WTC11 (cell line): ENCODE results near the gene EGFR. TPM values are rescaled to one million over a fixed set of nuclear protein-coding genes. Genes with fewer than 3 reads are reported as not detected.

Source experiments
- ATAC-seq: fragments of 200-7000 bp; cut with Tn5 transposase; 2 replicates; pipeline ENCODE4 v1.10.0; 2021; ENCODE audit warnings: mild to moderate bottlenecking, moderate library complexity
- CTCF ChIA-PET: fragments of 300-600 bp; sonication (Branson Sonifier 250); formaldehyde crosslinking; loops from one replicate; lab custom pipeline; 2021; ENCODE audit warnings: antibody characterized with exemption; lab: Charles Lee
- POLR2A ChIA-PET: fragments of 350-600 bp; sonication (Branson Sonifier 250); formaldehyde crosslinking; loops from one replicate; lab custom pipeline; 2021; ENCODE audit warnings: antibody characterized with exemption; lab: Charles Lee
- DNase-seq: peaks from one replicate; pipeline ENCODE4 v3.0.0; 2021; ENCODE audit warnings: low spot score
- H3K27ac Mint-ChIP-seq: 2 replicates; pipeline ENCODE4 v1.8.0; 2021; ENCODE audit warnings: mixed read lengths
- H3K27me3 Mint-ChIP-seq: 2 replicates; pipeline ENCODE4 v1.8.0; 2021; ENCODE audit warnings: low read depth, mild to moderate bottlenecking, moderate library complexity, mixed read lengths
- H3K36me3 Mint-ChIP-seq: 2 replicates; pipeline ENCODE4 v1.8.0; 2021; ENCODE audit warnings: mixed read lengths
- H3K4me1 Mint-ChIP-seq: 2 replicates; pipeline ENCODE4 v1.8.0; 2022; ENCODE audit warnings: mixed read lengths
- H3K4me3 Mint-ChIP-seq: 2 replicates; pipeline ENCODE4 v1.8.0; 2021; ENCODE audit warnings: mild to moderate bottlenecking, moderate library complexity, mixed read lengths
- H3K9me3 Mint-ChIP-seq: 2 replicates; pipeline ENCODE4 v1.8.0; 2021; ENCODE audit warnings: mixed read lengths
- AFF4 ChIP-seq: sonication (generic); formaldehyde crosslinking; IDR thresholded peaks from 2 replicates; pipeline ENCODE4 v1.8.1; 2023; ENCODE audit warnings: mild to moderate bottlenecking, missing genetic modification reagents, borderline replicate concordance
- ATF1 ChIP-seq: sonication (generic); formaldehyde crosslinking; IDR thresholded peaks from 2 replicates; pipeline ENCODE4 v1.8.1; 2023; ENCODE audit warnings: mild to moderate bottlenecking, moderate library complexity, missing genetic modification reagents
- CREB1 ChIP-seq: sonication (generic); formaldehyde crosslinking; IDR thresholded peaks from 2 replicates; pipeline ENCODE4 v1.8.0; 2023; ENCODE audit warnings: mild to moderate bottlenecking, missing genetic modification reagents
- FOXP4 ChIP-seq: sonication (generic); formaldehyde crosslinking; IDR thresholded peaks from 2 replicates; pipeline ENCODE4 v1.8.0; 2022; ENCODE audit warnings: mild to moderate bottlenecking, missing genetic modification reagents
- JUN ChIP-seq: sonication (generic); formaldehyde crosslinking; IDR thresholded peaks from 2 replicates; pipeline ENCODE4 v1.8.0; 2023; ENCODE audit warnings: mild to moderate bottlenecking, missing genetic modification reagents
- NR2C2 ChIP-seq: sonication (generic); formaldehyde crosslinking; IDR thresholded peaks from 2 replicates; pipeline ENCODE4 v1.8.0; 2022; ENCODE audit warnings: mild to moderate bottlenecking, missing genetic modification reagents
- NR3C1 ChIP-seq: sonication (generic); formaldehyde crosslinking; conservative IDR thresholded peaks from 2 replicates; pipeline ENCODE4 v1.8.1; 2023; ENCODE audit warnings: low read depth, mild to moderate bottlenecking, missing genetic modification reagents
- SMAD4 ChIP-seq: sonication (generic); formaldehyde crosslinking; IDR thresholded peaks from 2 replicates; pipeline ENCODE4 v1.8.0; 2022; ENCODE audit warnings: mild to moderate bottlenecking, missing genetic modification reagents
- STAT6 ChIP-seq: sonication (generic); formaldehyde crosslinking; conservative IDR thresholded peaks from 2 replicates; pipeline ENCODE4 v1.8.1; 2023; ENCODE audit warnings: mild to moderate bottlenecking, low read depth, missing genetic modification reagents, moderate library complexity
- TEAD4 ChIP-seq: sonication (generic); formaldehyde crosslinking; IDR thresholded peaks from 2 replicates; pipeline ENCODE4 v1.8.0; 2022; ENCODE audit warnings: mild to moderate bottlenecking, missing genetic modification reagents
- USF2 ChIP-seq: sonication (generic); formaldehyde crosslinking; IDR thresholded peaks from 2 replicates; pipeline ENCODE4 v1.8.1; 2023; ENCODE audit warnings: mild to moderate bottlenecking, missing genetic modification reagents, moderate library complexity
- ZBTB21 ChIP-seq: sonication (generic); formaldehyde crosslinking; IDR thresholded peaks from 2 replicates; pipeline ENCODE4 v1.8.1; 2023; ENCODE audit warnings: mild to moderate bottlenecking, missing genetic modification reagents, borderline replicate concordance
- ZNF121 ChIP-seq: sonication (generic); formaldehyde crosslinking; IDR thresholded peaks from 2 replicates; pipeline ENCODE4 v1.8.0; 2023; ENCODE audit warnings: missing genetic modification reagents
- ZNF219 ChIP-seq: sonication (generic); formaldehyde crosslinking; IDR thresholded peaks from 2 replicates; pipeline ENCODE4 v1.8.0; 2023; ENCODE audit warnings: missing genetic modification reagents, mild to moderate bottlenecking, borderline replicate concordance
- ZNF317 ChIP-seq: sonication (generic); formaldehyde crosslinking; IDR thresholded peaks from 2 replicates; pipeline ENCODE4 v1.8.1; 2023; ENCODE audit warnings: low read depth, mild to moderate bottlenecking, moderate library complexity, missing genetic modification reagents, borderline replicate concordance
- ZNF423 ChIP-seq: fragments of 250-450 bp; sonication (Bioruptor Pico); IDR thresholded peaks from 2 replicates; pipeline ENCODE4 v2.1.2; 2022; ENCODE audit warnings: mild to moderate bottlenecking, moderate library complexity
- ZNF512 ChIP-seq: sonication (generic); formaldehyde crosslinking; IDR thresholded peaks from 2 replicates; pipeline ENCODE4 v1.8.1; 2022; ENCODE audit warnings: missing genetic modification reagents, borderline replicate concordance
- total RNA-seq: library from RNA; stranded (reverse); gene quantifications from 3 replicates; pipeline ENCODE4 v1.2.3, GENCODE V29; 2021
- TF ChIP-seq, protein P1 (sequence below): fragments of 250-450 bp; sonication (Bioruptor Pico); IDR thresholded peaks from 2 replicates; pipeline ENCODE4 v2.1.2; 2022; ENCODE audit warnings: mild to moderate bottlenecking, moderate library complexity
- TF ChIP-seq, protein P2 (sequence below): sonication (generic); formaldehyde crosslinking; conservative IDR thresholded peaks from 2 replicates; pipeline ENCODE4 v1.8.1; 2022; ENCODE audit warnings: mild to moderate bottlenecking, missing genetic modification reagents
- TF ChIP-seq, protein P3 (sequence below): sonication (generic); formaldehyde crosslinking; IDR thresholded peaks from 2 replicates; pipeline ENCODE4 v1.8.1; 2022; ENCODE audit warnings: mild to moderate bottlenecking, missing genetic modification reagents, moderate library complexity, borderline replicate concordance

EGFR gene
- total RNA-seq, 1 experiment from 2014 or later: 5.9 TPM

DNA sequence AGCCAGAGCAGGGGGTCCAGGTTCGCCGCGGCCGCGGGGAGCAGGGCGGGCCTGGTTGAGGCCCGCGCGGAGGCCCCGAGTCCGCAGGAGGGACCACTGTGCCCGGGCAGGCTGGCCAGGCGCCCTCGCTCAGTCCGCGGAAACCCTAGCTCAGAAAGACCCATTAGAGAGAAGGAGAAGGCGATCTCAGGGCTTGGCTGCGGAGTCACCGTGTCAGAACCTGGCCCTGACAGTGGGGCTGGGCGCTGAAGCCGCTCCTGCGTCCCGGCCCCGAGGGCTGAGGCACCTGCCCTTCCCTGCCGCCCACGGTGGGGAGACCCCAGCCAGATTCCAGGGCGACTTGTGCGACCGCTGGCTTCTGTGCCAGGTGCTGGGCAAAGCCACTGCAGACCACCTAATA, 14.2 kb upstream of the EGFR start:
- POLR2A ChIA-PET: no interaction called here
- no peak for DNase-seq
- TF ChIP-seq STAT6 (CRISPR knock-in tag) (no peak), ZBTB21 (no peak), SMAD4 (CRISPR knock-in tag) (no peak), ZNF121 (CRISPR knock-in tag) (no peak), AFF4 (CRISPR knock-in tag) (no peak), ATF1 (CRISPR knock-in tag) (no peak), ZNF219 (CRISPR knock-in tag) (no peak)
- Mint-ChIP-seq H3K4me1 (no peaks in the 10 kb centered on the region), H3K27ac (no peak overlapping the region), H3K36me3 (no peaks in the 10 kb centered on the region), H3K27me3 (peaks cover 3% of the 10 kb centered on the region; the same call in 1 of the 2 replicates), H3K9me3 (no peaks in the 10 kb centered on the region), H3K4me3 (no peak overlapping the region)
- CTCF ChIA-PET: interaction anchor here (1.4 to 2.5 kb wide), 2 partner anchors 12 to 245 kb away, joined by 3 to 6 read pairs; no protein-coding TSS in a partner anchor
- peak; percentile 24; the same call in 1 of the 2 replicates for ATAC-seq

DNA sequence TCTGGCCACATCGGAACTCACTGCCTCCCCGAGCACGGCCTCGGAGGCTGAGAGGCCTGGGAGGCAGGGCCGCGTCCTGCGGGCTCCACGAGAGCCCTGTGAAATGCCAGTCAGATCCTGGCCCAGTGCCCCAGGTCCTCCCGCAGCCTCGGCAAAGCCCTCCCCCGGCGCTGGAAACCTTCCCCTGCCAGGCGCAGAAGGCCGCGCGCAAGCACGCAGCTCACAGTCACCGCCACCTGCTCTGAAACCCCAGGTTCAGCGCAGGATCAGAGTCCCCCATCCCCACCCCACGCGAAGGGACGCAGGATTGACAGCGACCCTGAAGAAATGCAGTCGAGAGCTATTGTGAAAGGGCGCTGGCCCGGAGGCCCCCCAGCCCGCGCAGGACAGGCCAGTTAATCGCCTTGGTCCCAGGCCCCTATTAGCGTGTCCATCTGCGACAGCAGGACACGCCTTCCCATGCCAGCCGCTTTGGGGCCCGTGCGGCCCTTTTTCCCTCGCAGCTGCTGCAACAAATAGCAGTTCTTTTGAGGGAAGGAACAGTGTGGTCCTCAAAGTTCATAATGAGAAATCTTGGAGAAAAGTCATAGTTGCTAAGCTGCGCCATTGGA, 13.5 kb upstream of the EGFR start:
- Mint-ChIP-seq H3K27me3 (peaks cover 3% of the 10 kb centered on the region; the same call in 1 of the 2 replicates), H3K4me1 (no peaks in the 10 kb centered on the region), H3K4me3 (no peak overlapping the region), H3K27ac (no peak overlapping the region), H3K36me3 (no peaks in the 10 kb centered on the region), H3K9me3 (no peaks in the 10 kb centered on the region)
- no peak for ATAC-seq
- ChIA-PET CTCF (interaction anchor here (1.4 kb wide), 1 partner anchor 244 kb away, joined by 3 read pairs; no protein-coding TSS in a partner anchor), POLR2A (no interaction called here)
- DNase-seq: no peak
- TF ChIP-seq, protein P1, sequence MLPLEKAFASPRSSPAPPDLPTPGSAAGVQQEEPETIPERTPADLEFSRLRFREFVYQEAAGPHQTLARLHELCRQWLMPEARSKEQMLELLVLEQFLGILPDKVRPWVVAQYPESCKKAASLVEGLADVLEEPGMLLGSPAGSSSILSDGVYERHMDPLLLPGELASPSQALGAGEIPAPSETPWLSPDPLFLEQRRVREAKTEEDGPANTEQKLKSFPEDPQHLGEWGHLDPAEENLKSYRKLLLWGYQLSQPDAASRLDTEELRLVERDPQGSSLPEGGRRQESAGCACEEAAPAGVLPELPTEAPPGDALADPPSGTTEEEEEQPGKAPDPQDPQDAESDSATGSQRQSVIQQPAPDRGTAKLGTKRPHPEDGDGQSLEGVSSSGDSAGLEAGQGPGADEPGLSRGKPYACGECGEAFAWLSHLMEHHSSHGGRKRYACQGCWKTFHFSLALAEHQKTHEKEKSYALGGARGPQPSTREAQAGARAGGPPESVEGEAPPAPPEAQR: no peak
- no peak for TF ChIP-seq NR3C1 (CRISPR knock-in tag)
- TF ChIP-seq, protein P2, sequence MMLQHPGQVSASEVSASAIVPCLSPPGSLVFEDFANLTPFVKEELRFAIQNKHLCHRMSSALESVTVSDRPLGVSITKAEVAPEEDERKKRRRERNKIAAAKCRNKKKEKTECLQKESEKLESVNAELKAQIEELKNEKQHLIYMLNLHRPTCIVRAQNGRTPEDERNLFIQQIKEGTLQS (CRISPR knock-in tag): no peak
- no peak for TF ChIP-seq TEAD4 (CRISPR knock-in tag)
- no peak for TF ChIP-seq NR2C2 (CRISPR knock-in tag)
- TF ChIP-seq SMAD4 (CRISPR knock-in tag): no peak
- TF ChIP-seq JUN (CRISPR knock-in tag): no peak
- TF ChIP-seq USF2 (CRISPR knock-in tag): no peak
- TF ChIP-seq, protein P3, sequence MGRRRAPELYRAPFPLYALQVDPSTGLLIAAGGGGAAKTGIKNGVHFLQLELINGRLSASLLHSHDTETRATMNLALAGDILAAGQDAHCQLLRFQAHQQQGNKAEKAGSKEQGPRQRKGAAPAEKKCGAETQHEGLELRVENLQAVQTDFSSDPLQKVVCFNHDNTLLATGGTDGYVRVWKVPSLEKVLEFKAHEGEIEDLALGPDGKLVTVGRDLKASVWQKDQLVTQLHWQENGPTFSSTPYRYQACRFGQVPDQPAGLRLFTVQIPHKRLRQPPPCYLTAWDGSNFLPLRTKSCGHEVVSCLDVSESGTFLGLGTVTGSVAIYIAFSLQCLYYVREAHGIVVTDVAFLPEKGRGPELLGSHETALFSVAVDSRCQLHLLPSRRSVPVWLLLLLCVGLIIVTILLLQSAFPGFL (CRISPR knock-in tag): no peak
- TF ChIP-seq CREB1 (CRISPR knock-in tag): no peak
- TF ChIP-seq ZNF317 (CRISPR knock-in tag): no peak
- TF ChIP-seq ZNF423 (CRISPR knock-in tag): no peak
- TF ChIP-seq FOXP4 (CRISPR knock-in tag): no peak
- no peak for TF ChIP-seq ZNF512 (CRISPR knock-in tag)
